Osteoblast (primary cell): Measurements from ENCODE around the gene CELF5. TPM values are rescaled to one million over a fixed set of nuclear protein-coding genes. Genes with fewer than 3 reads are reported as not detected.
"Not testable (repeated sequence)": the region's sequence is repeated elsewhere in the genome, so short reads cannot be mapped to it uniquely, and the experiment has no call there.

Source experiments
- DNase-seq: peaks from one replicate; pipeline ENCODE4 v3.0.0; 2011; ENCODE audit warnings: low spot score, mixed read lengths; ENCODE audit not compliant: insufficient read length; ENCODE audit errors: missing footprints
- H2AFZ ChIP-seq: 2 replicates; pipeline ENCODE4 v1.6.0; 2011; ENCODE audit warnings: mild to moderate bottlenecking, low read length
- H3K27ac ChIP-seq: 2 replicates; pipeline ENCODE4 v1.5.1; 2011; ENCODE audit warnings: mild to moderate bottlenecking, low read depth, low read length, moderate library complexity
- H3K27me3 ChIP-seq: 2 replicates; pipeline ENCODE4 v1.6.0; 2012; ENCODE audit warnings: mild to moderate bottlenecking, control low read depth, inconsistent platforms, low read length, moderate library complexity; ENCODE audit not compliant: insufficient read depth
- H3K36me3 ChIP-seq: 2 replicates; pipeline ENCODE4 v1.5.1; 2011; ENCODE audit warnings: mild to moderate bottlenecking, low read length, control low read depth, moderate library complexity; ENCODE audit not compliant: insufficient read depth
- H3K4me1 ChIP-seq: 2 replicates; pipeline ENCODE4 v1.5.1; 2011; ENCODE audit warnings: mild to moderate bottlenecking, low read length, control low read depth, moderate library complexity; ENCODE audit not compliant: insufficient read depth
- H3K4me2 ChIP-seq: 2 replicates; pipeline ENCODE4 v1.6.0; 2011; ENCODE audit warnings: mild to moderate bottlenecking, low read length; ENCODE audit not compliant: insufficient read depth
- H3K4me3 ChIP-seq: fragments of 200-600 bp; sonication (generic); 3 replicates; pipeline ENCODE4 v1.5.1; 2012; ENCODE audit warnings: mild to moderate bottlenecking, low read length, inconsistent platforms; ENCODE audit not compliant: insufficient read depth
- H3K79me2 ChIP-seq: 2 replicates; pipeline ENCODE4 v1.6.0; 2012; ENCODE audit warnings: mild to moderate bottlenecking, low read length, control low read depth, inconsistent platforms; ENCODE audit not compliant: insufficient read depth
- H3K9me3 ChIP-seq: 2 replicates; pipeline ENCODE4 v1.5.1; 2011; ENCODE audit warnings: low read depth, low read length, control low read depth
- H4K20me1 ChIP-seq: 2 replicates; pipeline ENCODE4 v1.6.0; 2012; ENCODE audit warnings: mild to moderate bottlenecking, low read length, control low read depth; ENCODE audit not compliant: insufficient read depth
- total RNA-seq: library from RNA; depleted of rRNA; stranded (reverse); fragments of >200 nt; gene quantifications from 2 replicates; pipeline ENCODE4 v1.2.3, GENCODE V29; 2012
- TF ChIP-seq, protein P1 (sequence below): IDR thresholded peaks from 2 replicates; pipeline ENCODE4 v1.5.1; 2011; ENCODE audit warnings: mild to moderate bottlenecking, low read depth, low read length, moderate library complexity; ENCODE audit errors: extremely low read depth

CELF5 gene
- total RNA-seq, 1 donor = not detected

DNA sequence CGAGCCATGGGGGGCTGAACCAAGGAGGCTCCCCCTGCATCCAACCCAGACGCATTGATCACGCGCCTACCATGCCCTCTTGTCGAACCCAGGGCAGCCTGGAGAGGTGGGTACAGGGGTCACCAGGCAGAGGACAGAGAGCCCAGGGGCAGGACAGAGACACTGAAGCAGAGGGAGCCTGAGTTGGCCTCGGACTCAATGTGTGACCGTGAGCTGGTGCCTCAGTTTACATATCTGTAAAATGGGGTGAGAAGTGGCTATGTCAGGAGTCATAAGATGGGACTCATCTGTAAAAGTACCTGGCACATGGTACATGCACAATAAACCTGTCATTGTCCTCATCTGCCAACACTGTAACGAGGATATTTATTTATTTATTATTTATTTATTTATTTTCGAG is 117.8 kb downstream of the CELF5 start:
- Histone ChIP-seq H3K4me2 (no peak overlapping the region), H3K4me1 (peaks cover 19% of the 10 kb centered on the region), H4K20me1 (no peaks in the 10 kb centered on the region), H3K4me3 (no peak overlapping the region), H3K27me3 (no peaks in the 10 kb centered on the region), H3K27ac (no peak overlapping the region), H3K9me3 (no peaks in the 10 kb centered on the region), H3K79me2 (no peaks in the 10 kb centered on the region), H3K36me3 (no peaks in the 10 kb centered on the region), H2AFZ (no peak overlapping the region)
- no peak for DNase-seq
- TF ChIP-seq, protein P1, sequence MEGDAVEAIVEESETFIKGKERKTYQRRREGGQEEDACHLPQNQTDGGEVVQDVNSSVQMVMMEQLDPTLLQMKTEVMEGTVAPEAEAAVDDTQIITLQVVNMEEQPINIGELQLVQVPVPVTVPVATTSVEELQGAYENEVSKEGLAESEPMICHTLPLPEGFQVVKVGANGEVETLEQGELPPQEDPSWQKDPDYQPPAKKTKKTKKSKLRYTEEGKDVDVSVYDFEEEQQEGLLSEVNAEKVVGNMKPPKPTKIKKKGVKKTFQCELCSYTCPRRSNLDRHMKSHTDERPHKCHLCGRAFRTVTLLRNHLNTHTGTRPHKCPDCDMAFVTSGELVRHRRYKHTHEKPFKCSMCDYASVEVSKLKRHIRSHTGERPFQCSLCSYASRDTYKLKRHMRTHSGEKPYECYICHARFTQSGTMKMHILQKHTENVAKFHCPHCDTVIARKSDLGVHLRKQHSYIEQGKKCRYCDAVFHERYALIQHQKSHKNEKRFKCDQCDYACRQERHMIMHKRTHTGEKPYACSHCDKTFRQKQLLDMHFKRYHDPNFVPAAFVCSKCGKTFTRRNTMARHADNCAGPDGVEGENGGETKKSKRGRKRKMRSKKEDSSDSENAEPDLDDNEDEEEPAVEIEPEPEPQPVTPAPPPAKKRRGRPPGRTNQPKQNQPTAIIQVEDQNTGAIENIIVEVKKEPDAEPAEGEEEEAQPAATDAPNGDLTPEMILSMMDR = no peak

DNA sequence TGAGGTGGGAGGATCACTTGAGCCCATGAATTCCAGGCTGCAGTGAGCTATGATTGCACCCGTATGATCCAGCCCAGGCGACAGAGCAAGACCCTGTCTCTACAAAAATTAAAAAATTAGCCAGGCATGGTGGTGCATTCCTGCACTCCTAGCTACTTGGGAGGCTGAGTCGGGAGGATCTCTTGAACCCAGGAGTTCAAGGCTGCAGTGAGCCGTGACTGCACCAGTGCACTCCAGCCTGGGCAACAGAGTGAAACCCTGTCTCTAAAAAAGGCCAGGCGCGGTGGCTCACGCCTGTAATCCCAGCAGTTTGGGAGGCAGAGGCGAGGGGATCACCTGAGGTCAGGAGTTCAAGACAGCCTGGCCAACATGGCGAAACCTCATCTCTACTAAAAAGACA is 118.5 kb downstream of the CELF5 start:
- H3K27me3 ChIP-seq, H3K36me3 ChIP-seq, H3K27ac ChIP-seq, H3K9me3 ChIP-seq, H3K79me2 ChIP-seq, H4K20me1 ChIP-seq, H2AFZ ChIP-seq, H3K4me3 ChIP-seq, DNase-seq: not testable (repeated sequence)
- Histone ChIP-seq H3K4me2 (peak overlapping the region; percentile 72), H3K4me1 (peaks cover 17% of the 10 kb centered on the region)

DNA sequence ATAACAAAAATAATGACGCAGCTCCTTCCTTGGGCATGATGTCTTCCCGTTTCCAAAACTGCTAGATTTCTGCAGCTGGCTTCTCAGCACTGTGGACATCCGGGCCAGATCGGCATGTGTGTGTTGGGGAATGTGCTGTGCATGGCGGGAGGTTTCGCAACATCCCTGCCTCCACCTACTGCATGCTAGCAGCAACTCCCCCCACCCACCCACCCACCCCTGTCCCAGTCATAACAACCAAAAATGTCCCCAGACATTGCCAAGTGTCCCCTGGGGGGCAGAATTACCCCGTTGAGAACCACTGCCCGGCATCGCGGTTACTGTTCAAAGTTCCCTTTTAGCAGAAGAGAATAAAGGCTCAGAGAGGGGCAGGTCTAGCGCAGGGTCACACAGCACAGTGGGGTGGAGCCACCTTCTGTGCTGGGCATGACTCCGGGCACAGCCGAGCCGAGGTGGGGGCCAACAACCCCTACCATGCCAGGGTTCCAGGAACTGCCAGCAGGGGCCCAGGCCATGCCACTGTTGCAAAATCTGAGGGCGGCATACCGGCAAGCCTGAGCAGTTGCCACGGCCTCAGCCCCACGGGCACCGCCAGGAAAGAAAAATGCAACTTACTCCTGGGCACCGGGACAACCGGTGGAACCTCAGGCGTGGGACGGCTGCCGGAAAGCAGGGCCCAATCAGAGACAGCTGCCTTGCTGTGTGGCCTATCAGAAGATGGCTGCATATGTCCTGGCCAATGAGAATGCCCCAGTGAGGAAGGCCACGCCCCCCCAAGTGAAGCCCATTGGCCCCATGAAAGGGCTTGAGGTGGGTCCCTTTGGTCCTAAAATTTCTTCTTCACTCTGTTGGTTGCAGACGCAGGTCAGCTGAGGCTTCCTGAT is 119.4 kb downstream of the CELF5 start:
- Histone ChIP-seq H3K4me2 (peak overlapping the region; percentile 72), H3K4me1 (peaks cover 17% of the 10 kb centered on the region), H4K20me1 (no peaks in the 10 kb centered on the region), H3K79me2 (no peaks in the 10 kb centered on the region), H3K36me3 (no peaks in the 10 kb centered on the region), H3K4me3 (peak overlapping the region; percentile 71), H3K27me3 (no peaks in the 10 kb centered on the region), H2AFZ (peak overlapping the region; percentile 84), H3K27ac (peak overlapping the region; percentile 15), H3K9me3 (no peaks in the 10 kb centered on the region)
- peak; percentile 98 for DNase-seq
- TF ChIP-seq, protein P1 = no peak

DNA sequence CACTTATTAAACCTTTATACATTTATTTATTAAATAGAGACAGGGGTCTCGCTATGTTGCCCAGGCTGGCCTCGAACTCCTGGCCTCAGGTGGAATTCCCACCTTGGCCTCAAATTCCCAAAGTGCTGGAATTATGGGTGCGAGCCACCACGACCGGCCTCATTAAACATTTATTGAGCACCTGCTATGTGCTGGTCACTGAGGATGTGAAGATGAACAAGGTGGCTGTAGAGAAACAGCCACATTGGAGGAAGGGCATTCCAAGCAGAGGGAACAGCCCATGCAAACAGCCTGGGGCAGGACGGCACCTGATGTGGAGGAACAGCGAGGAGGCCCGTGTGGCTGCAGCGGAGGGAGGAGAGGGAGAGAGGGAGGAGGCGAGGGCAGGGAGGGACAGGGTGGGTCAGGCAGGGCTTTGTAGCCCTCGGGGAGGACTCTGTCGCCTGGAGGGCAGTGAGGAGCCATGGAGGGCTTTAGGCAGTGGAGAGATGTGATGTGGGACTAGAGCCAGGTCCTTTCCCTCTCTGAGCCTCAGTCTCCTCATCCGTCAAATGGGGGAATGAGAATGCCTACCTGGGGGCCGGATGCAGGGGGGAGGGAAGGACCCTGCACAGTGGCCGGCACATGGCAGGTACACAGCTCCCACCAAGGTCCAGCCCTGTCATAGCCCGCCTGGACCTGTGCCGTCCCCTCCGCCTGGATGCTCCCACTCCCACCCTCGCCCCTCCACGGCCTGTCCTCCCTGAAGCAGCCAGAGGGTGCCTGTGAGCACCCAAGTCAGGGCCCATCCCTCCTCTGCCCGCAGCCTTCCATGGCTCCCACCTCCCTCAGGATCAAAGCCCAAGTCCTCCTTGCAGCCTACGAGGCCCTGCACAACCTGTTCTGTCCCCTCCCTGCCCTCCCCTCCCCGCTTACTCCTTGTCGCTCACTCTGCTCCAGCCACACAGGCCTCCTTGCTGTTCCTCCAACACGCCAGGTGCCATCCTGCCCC is 120.4 kb downstream of the CELF5 start:
- H3K27me3 ChIP-seq = no peaks in the 10 kb centered on the region
- H2AFZ ChIP-seq = no peak overlapping the region
- no peak overlapping the region for H3K4me2 ChIP-seq
- H3K36me3 ChIP-seq = no peaks in the 10 kb centered on the region
- no peaks in the 10 kb centered on the region for H4K20me1 ChIP-seq
- no peaks in the 10 kb centered on the region for H3K79me2 ChIP-seq
- no peaks in the 10 kb centered on the region for H3K9me3 ChIP-seq
- TF ChIP-seq, protein P1 = no peak
- H3K4me3 ChIP-seq = no peak overlapping the region
- no peak overlapping the region for H3K27ac ChIP-seq
- peaks cover 17% of the 10 kb centered on the region for H3K4me1 ChIP-seq
- DNase-seq = no peak
